Neural cell (in vitro differentiated cells): Measurements from ENCODE around the gene IDH3A. TPM values are rescaled to one million over a fixed set of nuclear protein-coding genes. Genes with fewer than 3 reads are reported as not detected.

Source experiments
- H2AFZ ChIP-seq: fragments of 200-600, 300-800 bp; sonication (generic), shearing (Covaris generic); 2 replicates; pipeline ENCODE4 v1.6.0; 2014; ENCODE audit warnings: low read depth, mild to moderate bottlenecking, antibody characterized with exemption, low read length, moderate library complexity
- H3F3A ChIP-seq: fragments of 200-600 bp; shearing (Covaris generic); 2 replicates; pipeline ENCODE4 v1.6.1; 2016; ENCODE audit warnings: mild to moderate bottlenecking, moderate library complexity, mixed read lengths, antibody characterized with exemption, low read length; ENCODE audit not compliant: insufficient read depth, poor library complexity, severe bottlenecking
- H3K27ac ChIP-seq: fragments of 200-600, 300-800 bp; sonication (generic), shearing (Covaris generic); 2 replicates; pipeline ENCODE4 v1.5.1; 2014; ENCODE audit warnings: mild to moderate bottlenecking, low read length, moderate library complexity
- H3K27me3 ChIP-seq: fragments of 300-800, 200-600 bp; sonication (generic), shearing (Covaris generic); 2 replicates; pipeline ENCODE4 v1.6.0; 2014; ENCODE audit warnings: mild to moderate bottlenecking, low read depth, low read length, moderate library complexity; ENCODE audit not compliant: insufficient read depth
- H3K36me3 ChIP-seq: fragments of 300-800, 200-600 bp; sonication (generic), shearing (Covaris generic); 2 replicates; pipeline ENCODE4 v1.5.1; 2014; ENCODE audit warnings: mild to moderate bottlenecking, antibody characterized with exemption, low read length, moderate library complexity; ENCODE audit not compliant: insufficient read depth
- H3K4me2 ChIP-seq: fragments of 300-800, 200-600 bp; sonication (generic), shearing (Covaris generic); 2 replicates; pipeline ENCODE4 v1.6.0; 2014; ENCODE audit warnings: mild to moderate bottlenecking, low read length
- H3K4me3 ChIP-seq: fragments of 300-800, 200-600 bp; sonication (generic), shearing (Covaris generic); 2 replicates; pipeline ENCODE4 v1.5.1; 2014; ENCODE audit warnings: mild to moderate bottlenecking, low read length, moderate library complexity
- H3K79me2 ChIP-seq: fragments of 200-600 bp; shearing (Covaris generic); replicated peaks from 2 replicates; pipeline ENCODE4 v1.6.0; 2014; ENCODE audit warnings: mild to moderate bottlenecking, low read length, moderate library complexity; ENCODE audit not compliant: insufficient read depth
- H3K9ac ChIP-seq: fragments of 300-800, 200-600 bp; sonication (generic), shearing (Covaris generic); 2 replicates; pipeline ENCODE4 v1.6.1; 2016; ENCODE audit warnings: mild to moderate bottlenecking, low read length, mixed read lengths
- H3K9me2 ChIP-seq: fragments of 200-600 bp; shearing (Covaris generic); 2 replicates; pipeline ENCODE4 v1.6.1; 2016; ENCODE audit warnings: mild to moderate bottlenecking, low read length, mixed read lengths; ENCODE audit not compliant: insufficient read depth
- H3K9me3 ChIP-seq: fragments of 200-600, 300-800 bp; sonication (generic), shearing (Covaris generic); 2 replicates; pipeline ENCODE4 v1.6.1; 2016; ENCODE audit warnings: mild to moderate bottlenecking, mixed run types, low read length, moderate library complexity, mixed read lengths
- H4K20me1 ChIP-seq: fragments of 200-600 bp; shearing (Covaris generic); 2 replicates; pipeline ENCODE4 v1.6.1; 2016; ENCODE audit warnings: mild to moderate bottlenecking, mixed run types; ENCODE audit not compliant: insufficient read depth
- EP300 ChIP-seq: fragments of 450-650 bp; conservative IDR thresholded peaks from 2 replicates; pipeline ENCODE4 v1.6.1; 2014; ENCODE audit warnings: antibody characterized with exemption, mild to moderate bottlenecking, moderate library complexity; ENCODE audit not compliant: poor library complexity, severe bottlenecking
- EZH2 ChIP-seq: fragments of 200-600, 300-800 bp; shearing (Covaris generic), sonication (generic); IDR thresholded peaks from 2 replicates; pipeline ENCODE4 v1.6.1; 2014; ENCODE audit warnings: antibody characterized with exemption, low read length, borderline replicate concordance, mild to moderate bottlenecking; ENCODE audit not compliant: insufficient read depth, poor library complexity, severe bottlenecking
- MXI1 ChIP-seq: fragments of 450-650 bp; conservative IDR thresholded peaks from 2 replicates; pipeline ENCODE4 v1.6.1; 2014; ENCODE audit warnings: antibody characterized with exemption, mild to moderate bottlenecking; ENCODE audit not compliant: poor library complexity, severe bottlenecking
- POLR2AphosphoS5 ChIP-seq: IDR thresholded peaks from 2 replicates; pipeline ENCODE4 v1.6.1; 2012
- RAD21 ChIP-seq: fragments of 450-650 bp; conservative IDR thresholded peaks from 2 replicates; pipeline ENCODE4 v1.6.1; 2014; ENCODE audit warnings: antibody characterized with exemption, mild to moderate bottlenecking, moderate library complexity
- SMC3 ChIP-seq: fragments of 450-650 bp; conservative IDR thresholded peaks from 2 replicates; pipeline ENCODE4 v1.6.1; 2014; ENCODE audit warnings: antibody characterized with exemption, mild to moderate bottlenecking, moderate library complexity; ENCODE audit not compliant: poor library complexity
- TAF1 ChIP-seq: IDR thresholded peaks from 2 replicates; pipeline ENCODE4 v1.6.1; 2012; ENCODE audit warnings: low read depth
- polyA plus RNA-seq: library from polyadenylated mRNA; depleted of rRNA; stranded (reverse); fragments of >200 nt; gene quantifications from 2 replicates; pipeline ENCODE4 v1.2.3, GENCODE V29; 2014
- TF ChIP-seq, protein P1 (sequence below): IDR thresholded peaks from 2 replicates; pipeline ENCODE4 v1.6.1; 2012; ENCODE audit warnings: borderline replicate concordance
- TF ChIP-seq, protein P2 (sequence below): fragments of 450-650 bp; IDR thresholded peaks from 2 replicates; pipeline ENCODE4 v1.5.1; 2014; ENCODE audit warnings: antibody characterized with exemption, mild to moderate bottlenecking, moderate library complexity; ENCODE audit not compliant: poor library complexity, severe bottlenecking

Gene IDH3A
- polyA plus RNA-seq, 1 donor from 2014 or later, result 90.7 TPM

DNA sequence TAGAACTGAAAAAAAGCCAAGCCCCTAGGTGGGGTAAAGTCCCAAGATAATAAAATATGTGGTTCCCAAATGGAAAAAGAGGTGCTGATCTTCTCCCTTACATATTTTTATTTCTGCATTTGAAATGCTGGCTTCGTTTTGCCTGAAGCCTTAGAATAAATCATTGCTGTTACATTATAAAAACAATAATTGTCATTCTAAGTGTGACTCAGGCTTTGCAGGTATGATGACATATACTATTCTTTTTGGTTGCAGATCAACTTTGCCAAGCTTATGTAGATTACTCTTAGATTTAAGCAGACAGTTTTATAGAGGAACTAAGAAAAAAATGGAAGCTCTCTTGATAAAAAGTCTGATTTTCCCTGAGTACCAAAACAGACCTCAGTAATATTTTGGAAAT, 7.5 kb downstream of the IDH3A start:
- H3F3A ChIP-seq, result no peaks in the 10 kb centered on the region
- H3K9me3 ChIP-seq, result no peaks in the 10 kb centered on the region
- peaks cover 11% of the 10 kb centered on the region for H3K36me3 ChIP-seq
- no peak overlapping the region for H3K27ac ChIP-seq
- TF ChIP-seq MXI1 (no peak), RAD21 (no peak), EP300 (no peak), SMC3 (no peak), TAF1 (no peak), EZH2 (no peak), POLR2AphosphoS5 (no peak)
- TF ChIP-seq, protein P1, sequence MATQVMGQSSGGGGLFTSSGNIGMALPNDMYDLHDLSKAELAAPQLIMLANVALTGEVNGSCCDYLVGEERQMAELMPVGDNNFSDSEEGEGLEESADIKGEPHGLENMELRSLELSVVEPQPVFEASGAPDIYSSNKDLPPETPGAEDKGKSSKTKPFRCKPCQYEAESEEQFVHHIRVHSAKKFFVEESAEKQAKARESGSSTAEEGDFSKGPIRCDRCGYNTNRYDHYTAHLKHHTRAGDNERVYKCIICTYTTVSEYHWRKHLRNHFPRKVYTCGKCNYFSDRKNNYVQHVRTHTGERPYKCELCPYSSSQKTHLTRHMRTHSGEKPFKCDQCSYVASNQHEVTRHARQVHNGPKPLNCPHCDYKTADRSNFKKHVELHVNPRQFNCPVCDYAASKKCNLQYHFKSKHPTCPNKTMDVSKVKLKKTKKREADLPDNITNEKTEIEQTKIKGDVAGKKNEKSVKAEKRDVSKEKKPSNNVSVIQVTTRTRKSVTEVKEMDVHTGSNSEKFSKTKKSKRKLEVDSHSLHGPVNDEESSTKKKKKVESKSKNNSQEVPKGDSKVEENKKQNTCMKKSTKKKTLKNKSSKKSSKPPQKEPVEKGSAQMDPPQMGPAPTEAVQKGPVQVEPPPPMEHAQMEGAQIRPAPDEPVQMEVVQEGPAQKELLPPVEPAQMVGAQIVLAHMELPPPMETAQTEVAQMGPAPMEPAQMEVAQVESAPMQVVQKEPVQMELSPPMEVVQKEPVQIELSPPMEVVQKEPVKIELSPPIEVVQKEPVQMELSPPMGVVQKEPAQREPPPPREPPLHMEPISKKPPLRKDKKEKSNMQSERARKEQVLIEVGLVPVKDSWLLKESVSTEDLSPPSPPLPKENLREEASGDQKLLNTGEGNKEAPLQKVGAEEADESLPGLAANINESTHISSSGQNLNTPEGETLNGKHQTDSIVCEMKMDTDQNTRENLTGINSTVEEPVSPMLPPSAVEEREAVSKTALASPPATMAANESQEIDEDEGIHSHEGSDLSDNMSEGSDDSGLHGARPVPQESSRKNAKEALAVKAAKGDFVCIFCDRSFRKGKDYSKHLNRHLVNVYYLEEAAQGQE, result no peak
- TF ChIP-seq, protein P2, sequence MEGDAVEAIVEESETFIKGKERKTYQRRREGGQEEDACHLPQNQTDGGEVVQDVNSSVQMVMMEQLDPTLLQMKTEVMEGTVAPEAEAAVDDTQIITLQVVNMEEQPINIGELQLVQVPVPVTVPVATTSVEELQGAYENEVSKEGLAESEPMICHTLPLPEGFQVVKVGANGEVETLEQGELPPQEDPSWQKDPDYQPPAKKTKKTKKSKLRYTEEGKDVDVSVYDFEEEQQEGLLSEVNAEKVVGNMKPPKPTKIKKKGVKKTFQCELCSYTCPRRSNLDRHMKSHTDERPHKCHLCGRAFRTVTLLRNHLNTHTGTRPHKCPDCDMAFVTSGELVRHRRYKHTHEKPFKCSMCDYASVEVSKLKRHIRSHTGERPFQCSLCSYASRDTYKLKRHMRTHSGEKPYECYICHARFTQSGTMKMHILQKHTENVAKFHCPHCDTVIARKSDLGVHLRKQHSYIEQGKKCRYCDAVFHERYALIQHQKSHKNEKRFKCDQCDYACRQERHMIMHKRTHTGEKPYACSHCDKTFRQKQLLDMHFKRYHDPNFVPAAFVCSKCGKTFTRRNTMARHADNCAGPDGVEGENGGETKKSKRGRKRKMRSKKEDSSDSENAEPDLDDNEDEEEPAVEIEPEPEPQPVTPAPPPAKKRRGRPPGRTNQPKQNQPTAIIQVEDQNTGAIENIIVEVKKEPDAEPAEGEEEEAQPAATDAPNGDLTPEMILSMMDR, result no peak
- no peaks in the 10 kb centered on the region for H3K9me2 ChIP-seq
- peaks cover 15% of the 10 kb centered on the region for H3K79me2 ChIP-seq
- H3K9ac ChIP-seq, result no peak overlapping the region
- no peaks in the 10 kb centered on the region for H3K27me3 ChIP-seq
- H3K4me2 ChIP-seq, result no peak overlapping the region
- H2AFZ ChIP-seq, result no peak overlapping the region
- H4K20me1 ChIP-seq, result no peaks in the 10 kb centered on the region
- no peak overlapping the region for H3K4me3 ChIP-seq

DNA sequence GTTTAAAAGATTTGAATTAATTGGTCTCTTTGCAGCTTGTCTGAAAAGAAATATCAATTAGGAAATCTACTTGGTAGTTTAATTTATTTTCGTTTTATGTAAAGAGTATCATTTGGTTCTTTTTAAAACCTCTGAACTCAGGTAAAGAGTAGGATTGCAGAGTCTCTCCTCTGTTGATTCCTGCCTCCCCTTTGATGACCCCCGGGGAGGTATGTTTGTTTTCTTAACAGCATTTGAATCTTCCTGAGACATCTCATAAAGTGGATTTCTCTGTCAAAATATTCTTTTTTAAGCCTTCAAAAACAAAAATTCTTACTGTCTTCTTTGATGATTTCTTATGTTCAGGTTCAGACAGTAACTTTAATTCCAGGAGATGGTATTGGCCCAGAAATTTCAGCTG, 8.0 kb downstream of the IDH3A start:
- TF ChIP-seq, protein P1, result no peak
- TF ChIP-seq TAF1, result no peak
- H2AFZ ChIP-seq, result no peak overlapping the region
- H3F3A ChIP-seq, result no peaks in the 10 kb centered on the region
- H3K4me3 ChIP-seq, result no peak overlapping the region
- peaks cover 11% of the 10 kb centered on the region for H3K36me3 ChIP-seq
- H3K4me2 ChIP-seq, result no peak overlapping the region
- peaks cover 15% of the 10 kb centered on the region for H3K79me2 ChIP-seq
- no peaks in the 10 kb centered on the region for H4K20me1 ChIP-seq
- no peaks in the 10 kb centered on the region for H3K27me3 ChIP-seq
- H3K27ac ChIP-seq, result no peak overlapping the region
- no peaks in the 10 kb centered on the region for H3K9me2 ChIP-seq
- no peaks in the 10 kb centered on the region for H3K9me3 ChIP-seq
- H3K9ac ChIP-seq, result no peak overlapping the region
